GM18951 (cell line): ENCODE data around the gene CST9L.
"Not testable (repeated sequence)": the region's sequence is repeated elsewhere in the genome, so short reads cannot be mapped to it uniquely, and the experiment has no call there.

Source experiments
- POLR2A ChIP-seq: IDR thresholded peaks from 4 replicates; pipeline ENCODE4 v1.6.1; 2011; ENCODE audit warnings: mild to moderate bottlenecking; ENCODE audit not compliant: insufficient read length, insufficient read depth; ENCODE audit errors: extremely low read depth
- in situ Hi-C: fragments of 300-500 bp; cut with MboI; formaldehyde crosslinking; loops from one replicate; pipeline ENCODE4 v1.12.0; 2022; ENCODE audit warnings: low sequenced_read_pairs, mixed read lengths, inconsistent platforms; ENCODE audit not compliant: unreplicated experiment

Gene CST9L

GRCh38 chr20:23582293-23582692, 14.0 kb upstream of the CST9L start:
- TF ChIP-seq POLR2A: no peak
- in situ Hi-C loops: no loop called here

GRCh38 chr20:23581833-23582232, 13.5 kb upstream of the CST9L start:
- in situ Hi-C loops: not testable (repeated sequence)

GRCh38 chr20:23574977-23575376, 6.7 kb upstream of the CST9L start:
- TF ChIP-seq POLR2A: no peak
- in situ Hi-C loops: no loop called here

- TF ChIP-seq POLR2A: no peak
- in situ Hi-C loops: no loop called here
These were observed 2.0 kb upstream of the CST9L start for GRCh38 chr20:23570178-23570760.

- in situ Hi-C loops: no loop called here
- TF ChIP-seq POLR2A: no peak
These were observed 1.3 kb upstream of the CST9L start for GRCh38 chr20:23569570-23569969.

- no peak for TF ChIP-seq POLR2A
- in situ Hi-C loops: no loop called here
These were observed 667 bp upstream of the CST9L start for GRCh38 chr20:23568971-23569330.

- in situ Hi-C loops: no loop called here
- no peak for TF ChIP-seq POLR2A
These were observed 1.9 kb downstream of the CST9L start for GRCh38 chr20:23566199-23566932.

- TF ChIP-seq POLR2A: no peak
- in situ Hi-C loops: no loop called here
These were observed 2.7 kb downstream of the CST9L start for GRCh38 chr20:23565503-23566045.

- in situ Hi-C loops: no loop called here
- TF ChIP-seq POLR2A: no peak
These were observed 3.4 kb downstream of the CST9L start for GRCh38 chr20:23564927-23565326.

- TF ChIP-seq POLR2A: no peak
- in situ Hi-C loops: no loop called here
These were observed 5.5 kb downstream of the CST9L start for GRCh38 chr20:23562721-23563342.

- in situ Hi-C loops: no loop called here
- TF ChIP-seq POLR2A: no peak
These were observed 13.9 kb downstream of the CST9L start for GRCh38 chr20:23554401-23554800.

GRCh38 chr20:23551786-23552185, 16.5 kb downstream of the CST9L start:
- TF ChIP-seq POLR2A: no peak
- in situ Hi-C loops: no loop called here

- in situ Hi-C loops: no loop called here
- no peak for TF ChIP-seq POLR2A
These were observed 16.9 kb downstream of the CST9L start for GRCh38 chr20:23551383-23551782.

GRCh38 chr20:23550227-23550626, 18.1 kb downstream of the CST9L start:
- no peak for TF ChIP-seq POLR2A
- in situ Hi-C loops: no loop called here

- in situ Hi-C loops: no loop called here
- TF ChIP-seq POLR2A: no peak
These were observed 19.9 kb downstream of the CST9L start for GRCh38 chr20:23548408-23548807.
